ENCODE data around the gene ANKRD6. TPM values are rescaled to one million over a fixed set of nuclear protein-coding genes. Genes with fewer than 3 reads are reported as not detected.

The ANKRD6 gene
- total RNA-seq, 1 experiment from 2014 or later, result 5.6 TPM

DNA sequence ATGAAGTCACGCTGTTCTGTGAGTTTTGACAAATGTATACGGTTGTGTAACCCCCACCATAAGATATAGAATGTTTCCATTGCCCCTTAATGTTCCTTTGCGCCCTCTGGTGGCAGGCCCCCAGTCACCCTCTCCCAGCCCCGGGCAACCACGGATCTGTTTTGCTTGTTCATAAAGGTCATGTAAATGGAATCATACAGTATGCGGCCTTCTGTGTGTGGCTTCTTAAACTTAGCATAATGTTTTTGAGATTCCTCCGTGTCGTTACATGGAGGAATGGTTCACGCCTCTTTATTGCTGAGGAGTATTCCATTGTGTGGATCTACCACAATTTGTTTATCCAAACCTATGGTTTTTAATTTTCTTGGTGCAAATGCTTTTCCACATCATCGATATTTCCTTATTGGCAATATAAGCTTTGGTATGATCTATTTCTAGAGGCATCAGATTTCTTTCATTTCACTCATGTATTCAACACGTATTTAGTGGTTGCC lies 177.2 kb downstream of the ANKRD6 start:
- Histone ChIP-seq H3K27me3 (ENCODE audit: insufficient read depth, low read length) (no peaks in the 10 kb centered on the region), H2BK20ac (ENCODE audit: low read depth, low read length, poor library complexity, severe bottlenecking) (no peak overlapping the region), H3K14ac (ENCODE audit: insufficient read depth, low read length) (no peak overlapping the region), H2BK5ac (ENCODE audit: insufficient read length, low read length) (no peak overlapping the region), H3K79me2 (ENCODE audit: insufficient read depth, low read length) (no peaks in the 10 kb centered on the region), H3K4me1 (ENCODE audit: insufficient read depth, low read length) (no peaks in the 10 kb centered on the region), H3K4me2 (ENCODE audit: insufficient read depth, insufficient read length, low read length) (no peak overlapping the region), H3K79me1 (ENCODE audit: insufficient read depth, low read depth, low read length, poor library complexity, severe bottlenecking) (no peaks in the 10 kb centered on the region), H3K18ac (ENCODE audit: insufficient read length, low read depth, low read length) (no peak overlapping the region), H3K27ac (ENCODE audit: insufficient read length, low read depth, low read length) (no peak overlapping the region), H3K9me3 (ENCODE audit: control insufficient read depth, low read depth, low read length) (no peaks in the 10 kb centered on the region), H2BK12ac (ENCODE audit: insufficient read length, low read depth, low read length) (no peak overlapping the region), H3K23me2 (ENCODE audit: insufficient read length, low read depth, low read length, poor library complexity, severe bottlenecking) (no peaks in the 10 kb centered on the region), H3K4ac (ENCODE audit: low read depth, low read length) (no peak overlapping the region), H3K9ac (ENCODE audit: extremely low read depth, insufficient read length, low read length) (no peak overlapping the region), H3T11ph (ENCODE audit: low read length) (no peak overlapping the region), H3K56ac (ENCODE audit: insufficient read length, low read depth, low read length) (no peak overlapping the region), H2BK15ac (ENCODE audit: low read depth, low read length) (no peak overlapping the region), H4K8ac (replicated peaks; ENCODE audit: insufficient read length, low read depth, low read length) (no peak overlapping the region), H2BK120ac (ENCODE audit: low read depth, low read length, poor library complexity, severe bottlenecking) (no peak overlapping the region), H2AFZ (ENCODE audit: low read length) (no peak overlapping the region), H4K5ac (ENCODE audit: insufficient read length, low read depth, low read length) (no peak overlapping the region), H3K23ac (ENCODE audit: insufficient read length, low read depth, low read length) (no peak overlapping the region), H4K20me1 (ENCODE audit: control insufficient read depth, insufficient read depth, insufficient read length) (no peaks in the 10 kb centered on the region), H4K91ac (ENCODE audit: insufficient read length, low read depth, low read length) (no peak overlapping the region), H2AK5ac (ENCODE audit: insufficient read length, low read length) (no peak overlapping the region)
- TF ChIP-seq, protein P1, sequence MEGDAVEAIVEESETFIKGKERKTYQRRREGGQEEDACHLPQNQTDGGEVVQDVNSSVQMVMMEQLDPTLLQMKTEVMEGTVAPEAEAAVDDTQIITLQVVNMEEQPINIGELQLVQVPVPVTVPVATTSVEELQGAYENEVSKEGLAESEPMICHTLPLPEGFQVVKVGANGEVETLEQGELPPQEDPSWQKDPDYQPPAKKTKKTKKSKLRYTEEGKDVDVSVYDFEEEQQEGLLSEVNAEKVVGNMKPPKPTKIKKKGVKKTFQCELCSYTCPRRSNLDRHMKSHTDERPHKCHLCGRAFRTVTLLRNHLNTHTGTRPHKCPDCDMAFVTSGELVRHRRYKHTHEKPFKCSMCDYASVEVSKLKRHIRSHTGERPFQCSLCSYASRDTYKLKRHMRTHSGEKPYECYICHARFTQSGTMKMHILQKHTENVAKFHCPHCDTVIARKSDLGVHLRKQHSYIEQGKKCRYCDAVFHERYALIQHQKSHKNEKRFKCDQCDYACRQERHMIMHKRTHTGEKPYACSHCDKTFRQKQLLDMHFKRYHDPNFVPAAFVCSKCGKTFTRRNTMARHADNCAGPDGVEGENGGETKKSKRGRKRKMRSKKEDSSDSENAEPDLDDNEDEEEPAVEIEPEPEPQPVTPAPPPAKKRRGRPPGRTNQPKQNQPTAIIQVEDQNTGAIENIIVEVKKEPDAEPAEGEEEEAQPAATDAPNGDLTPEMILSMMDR (conservative IDR thresholded peaks at IDR 0.05), result peak; percentile 94
- no CpG with 5 or more reads among the region's 11 CpGs for WGBS (ENCODE audit: extremely low coverage, insufficient read length, low lambda C conversion rate)
- Mint-ChIP-seq H3K9me3 (no peaks in the 10 kb centered on the region), H3K4me3 (no peak overlapping the region; a peak in 1 of 5 replicates), H3K27me3 (ENCODE audit: low read depth) (peaks cover 2% of the 10 kb centered on the region), H3K4me1 (peaks cover 0 to 12% of the 10 kb centered on the region in 2 experiments; a peak in 2 of 4 replicates), H3K27ac (peak overlapping the region in 1 of 3 experiments; percentile 61; a peak in 1 of 7 replicates), H3K36me3 (ENCODE audit: insufficient read depth in 1 of 3, low read depth in 3 of 3) (no peaks in the 10 kb centered on the region)
- peak; percentile 66 for DNase-seq
